ENCODE results near the gene SLC25A19. TPM values are rescaled to one million over a fixed set of nuclear protein-coding genes. Genes with fewer than 3 reads are reported as not detected.

SLC25A19 gene
- total RNA-seq, 2 donors from 2014 or later = 6.1 to 12.6 TPM

DNA sequence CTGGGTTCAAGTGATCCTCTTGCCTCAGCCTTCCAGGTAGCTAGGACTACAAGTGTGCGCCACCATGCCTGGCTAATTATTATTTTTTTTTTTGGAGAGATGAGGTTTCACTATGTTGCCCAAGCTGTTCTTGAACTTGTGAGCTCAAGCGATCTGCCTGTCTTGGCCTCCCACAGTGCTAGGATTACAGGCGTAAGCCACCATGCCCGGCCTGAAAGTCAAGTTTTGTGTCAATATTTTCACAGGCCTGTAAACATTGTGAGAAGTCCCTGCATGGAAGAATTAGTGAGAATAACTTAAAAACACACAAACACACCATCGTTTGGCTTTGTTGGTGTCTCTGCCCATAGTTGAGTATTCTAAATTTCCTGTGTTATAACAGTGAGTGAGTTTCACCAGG, 61.5 kb downstream of the SLC25A19 start:
- Histone ChIP-seq H3K36me3 (peaks cover 46% of the 10 kb centered on the region), H3K9me3 (no peaks in the 10 kb centered on the region), H3K4me1 (ENCODE audit: control insufficient read depth in 1 of 2, low read depth in 2 of 2) (no peaks in the 10 kb centered on the region), H3K4me3 (no peak overlapping the region), H3K27ac (no peak overlapping the region), H3K27me3 (replicated peaks; ENCODE audit: insufficient read depth) (no peaks in the 10 kb centered on the region)
- ATAC-seq (ENCODE audit: insufficient number of reproducible peaks, low FRiP score, low read depth) (no peak), DNase-seq (ENCODE audit: low spot score) (no peak)
- no peak for TF ChIP-seq CTCF (IDR thresholded peaks at IDR 0.05)

- ATAC-seq (ENCODE audit: insufficient number of reproducible peaks, low FRiP score, low read depth) (no peak), DNase-seq (ENCODE audit: low spot score) (no peak)
- Histone ChIP-seq H3K36me3 (peaks cover 29% of the 10 kb centered on the region), H3K4me3 (no peak overlapping the region), H3K27me3 (replicated peaks; ENCODE audit: insufficient read depth) (no peaks in the 10 kb centered on the region), H3K4me1 (ENCODE audit: control insufficient read depth in 1 of 2, low read depth in 2 of 2) (no peaks in the 10 kb centered on the region), H3K9me3 (no peaks in the 10 kb centered on the region), H3K27ac (no peak overlapping the region)
- TF ChIP-seq CTCF (IDR thresholded peaks at IDR 0.05) = no peak
Measured at GRCh38 chr17:75225016-75225415, 64.2 kb downstream of the SLC25A19 start.

Other genes starting within 250 kb of the SLC25A19 start
- gene ATP5PD, start 242.5 kb downstream of the SLC25A19 start, total RNA-seq = 100 to 1,000 TPM; 109 to 189 TPM
- gene KCTD2, start 242.2 kb downstream of the SLC25A19 start, total RNA-seq = 10 to 100 TPM; 18.7 to 22.7 TPM
- gene SLC16A5, start 201.5 kb downstream of the SLC25A19 start, total RNA-seq = 10 to 100 TPM in 1 of 2 donors, 1 to 10 TPM in 1; 9.2 to 10.0 TPM
- 1 to 10 TPM; 6.1 to 7.6 TPM for gene ARMC7, start 179.5 kb downstream of the SLC25A19 start, total RNA-seq
- 10 to 100 TPM; 57.9 to 80.0 TPM for gene NT5C, start 157.7 kb downstream of the SLC25A19 start, total RNA-seq
- gene JPT1, start 134.9 kb downstream of the SLC25A19 start, total RNA-seq = 10 to 100 TPM; 19.6 to 45.7 TPM
- gene SUMO2, start 106.5 kb downstream of the SLC25A19 start, total RNA-seq = 10 to 100 TPM; 57.9 to 60.1 TPM
- 10 to 100 TPM; 30.3 to 39.3 TPM for gene NUP85, start 83.8 kb downstream of the SLC25A19 start, total RNA-seq
- gene GGA3, start 27.8 kb downstream of the SLC25A19 start, total RNA-seq = 10 to 100 TPM; 33.3 to 41.9 TPM
- 10 to 100 TPM; 29.0 to 33.2 TPM for gene MRPS7, start 27.6 kb downstream of the SLC25A19 start, total RNA-seq
- gene MIF4GD, start 18.2 kb downstream of the SLC25A19 start, total RNA-seq = 10 to 100 TPM; 32.5 to 70.1 TPM
- gene GRB2, start 116.2 kb upstream of the SLC25A19 start, total RNA-seq = 100 to 1,000 TPM; 120 to 144 TPM
- 10 to 100 TPM; 57.1 to 83.4 TPM for gene TMEM94, start 167.2 kb upstream of the SLC25A19 start, total RNA-seq
- 10 to 100 TPM; 26.0 to 32.4 TPM for gene CASKIN2, start 226.1 kb upstream of the SLC25A19 start, total RNA-seq
- gene TSEN54, start 227.1 kb upstream of the SLC25A19 start, total RNA-seq = 10 to 100 TPM; 17.1 to 48.6 TPM
- 10 to 100 TPM in 1 of 2 donors, 1 to 10 TPM in 1; 6.4 to 20.0 TPM for gene LLGL2, start 236.3 kb upstream of the SLC25A19 start, total RNA-seq